Smooth muscle cell (in vitro differentiated cells): ENCODE results near the gene ATP8B4. TPM values are rescaled to one million over a fixed set of nuclear protein-coding genes. Genes with fewer than 3 reads are reported as not detected.
A peak's percentile ranks its signal among the peaks of the same experiment; 100 is the strongest.

Source experiments
- DNase-seq: peaks from one replicate; lab custom pipeline; 2025; ENCODE audit not compliant: unreplicated experiment; lab: John Stamatoyannopoulos, UW
- H2AFZ ChIP-seq: fragments of 200-600 bp; sonication (generic); 2 replicates; pipeline ENCODE4 v1.6.0; 2016; ENCODE audit warnings: antibody characterized with exemption, low read depth, mild to moderate bottlenecking
- H3F3A ChIP-seq: fragments of 200-600 bp; sonication (generic); 2 replicates; pipeline ENCODE4 v1.6.0; 2017; ENCODE audit warnings: antibody characterized with exemption, low read depth
- H3K27ac ChIP-seq: fragments of 200-600 bp; sonication (generic); 2 replicates; pipeline ENCODE4 v1.5.1; 2016; ENCODE audit warnings: low read depth, mild to moderate bottlenecking
- H3K27me3 ChIP-seq: fragments of 200-600 bp; sonication (generic); 2 replicates; pipeline ENCODE4 v1.6.1; 2016; ENCODE audit warnings: low read depth, mild to moderate bottlenecking
- H3K36me3 ChIP-seq: fragments of 200-600 bp; sonication (generic); 2 replicates; pipeline ENCODE4 v1.5.1; 2016; ENCODE audit warnings: low read depth
- H3K4me1 ChIP-seq: fragments of 200-600 bp; sonication (generic); 2 replicates; pipeline ENCODE4 v1.5.1; 2016; ENCODE audit warnings: low read depth
- H3K4me2 ChIP-seq: fragments of 200-600 bp; sonication (generic); 2 replicates; pipeline ENCODE4 v1.6.0; 2016; ENCODE audit warnings: mild to moderate bottlenecking
- H3K4me3 ChIP-seq: fragments of 200-600 bp; sonication (generic); 2 replicates; pipeline ENCODE4 v1.5.1; 2016; ENCODE audit warnings: mild to moderate bottlenecking
- H3K79me2 ChIP-seq: fragments of 200-600 bp; sonication (generic); 2 replicates; pipeline ENCODE4 v1.6.0; 2016; ENCODE audit warnings: low read depth, mild to moderate bottlenecking
- H3K9ac ChIP-seq: fragments of 200-600 bp; sonication (generic); 2 replicates; pipeline ENCODE4 v1.6.0; 2016; ENCODE audit warnings: low read depth
- H3K9me3 ChIP-seq: fragments of 200-600 bp; sonication (generic); replicated peaks from 2 replicates; pipeline ENCODE4 v1.5.1; 2016; ENCODE audit warnings: low read depth
- H4K20me1 ChIP-seq: fragments of 200-600 bp; sonication (generic); 2 replicates; pipeline ENCODE4 v1.6.0; 2016; ENCODE audit warnings: low read depth
- WGBS: methylation state at CpG from one replicate; pipeline ENCODE4 v1.1.7; 2016; ENCODE audit warnings: low lambda C conversion rate; 5-methylcytosine and 5-hydroxymethylcytosine counted together
- polyA plus RNA-seq: library from polyadenylated mRNA; unstranded; fragments of >200 nt; fragmentation: Nextera tagmentation; extraction: Ambion mirVana; gene quantifications from 2 replicates; pipeline ENCODE4 v1.2.1, GENCODE V29; 2016
- total RNA-seq: library from RNA; depleted of rRNA; stranded (reverse); fragments of >200 nt; gene quantifications from 2 replicates; pipeline ENCODE4 v1.2.3, GENCODE V29; 2014
- TF ChIP-seq, protein P1 (sequence below): fragments of 200-600 bp; sonication (generic); IDR thresholded peaks from 2 replicates; pipeline ENCODE4 v1.5.1; 2017; ENCODE audit warnings: borderline replicate concordance, mild to moderate bottlenecking, antibody characterized with exemption; ENCODE audit not compliant: insufficient read depth, poor library complexity, severe bottlenecking

ATP8B4 gene
- total and polyA plus RNA-seq, 2 experiments from 2014 or later, result 21.7 to 60.5 TPM

DNA sequence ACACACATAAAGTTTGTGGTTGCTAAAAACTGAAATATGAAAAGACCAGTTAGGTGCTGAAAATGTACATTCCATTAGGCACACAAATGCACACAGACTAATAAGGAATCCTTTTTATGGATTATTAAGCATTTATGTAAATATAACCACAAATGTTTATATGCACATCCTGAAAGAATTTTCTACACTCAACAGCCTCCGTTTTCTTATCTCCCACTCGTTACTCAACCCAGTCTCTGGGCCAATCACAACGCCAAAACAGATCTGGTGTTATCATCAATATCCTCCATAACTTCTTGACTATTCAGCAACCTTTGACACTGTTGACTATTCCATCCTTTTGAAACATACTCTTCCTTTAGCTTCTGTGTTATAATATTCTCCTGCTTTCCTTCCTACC lies 136.4 kb downstream of the ATP8B4 start:
- 7% methylated on average over 3 of the region's 3 CpGs for WGBS
- H3K4me3 ChIP-seq, result no peak overlapping the region
- H3K4me2 ChIP-seq, result no peak overlapping the region

DNA sequence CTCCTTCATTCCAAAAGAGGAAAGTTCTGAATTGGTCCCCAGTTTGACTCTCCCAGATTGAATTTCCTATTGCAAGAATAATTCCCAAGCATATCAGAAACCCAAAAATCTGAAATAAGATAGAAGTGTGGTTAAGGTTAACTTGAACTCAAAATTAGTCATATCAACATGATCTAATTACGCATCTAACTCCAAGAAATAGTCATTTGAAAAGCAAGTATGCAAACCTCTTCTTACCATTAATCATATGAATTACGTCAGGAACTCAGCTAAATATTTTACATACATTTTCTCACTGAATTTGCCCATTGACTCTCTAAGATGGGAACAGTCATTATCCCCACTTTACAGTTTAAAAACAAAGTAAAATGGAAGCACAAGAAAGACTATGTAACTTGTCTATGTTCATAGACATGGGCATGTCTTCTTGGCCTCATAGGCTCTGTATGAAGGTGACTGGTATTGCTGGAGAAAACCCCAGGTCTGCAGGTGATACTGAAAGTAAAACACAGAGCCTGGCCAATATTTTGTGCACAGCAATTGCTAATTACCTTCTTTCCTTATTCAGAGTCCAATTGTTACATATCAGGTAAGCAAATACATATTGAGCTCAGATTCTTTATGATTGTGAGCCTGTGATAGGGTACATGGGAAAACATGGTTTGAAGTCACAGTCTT lies 139.2 kb downstream of the ATP8B4 start:
- Histone ChIP-seq H3K9ac (no peak overlapping the region), H4K20me1 (no peaks in the 10 kb centered on the region), H3K4me1 (no peaks in the 10 kb centered on the region), H3F3A (no peaks in the 10 kb centered on the region), H2AFZ (no peak overlapping the region), H3K27me3 (no peaks in the 10 kb centered on the region), H3K4me3 (no peak overlapping the region), H3K9me3 (no peaks in the 10 kb centered on the region), H3K79me2 (no peaks in the 10 kb centered on the region), H3K4me2 (peak overlapping the region; percentile 31), H3K36me3 (no peaks in the 10 kb centered on the region), H3K27ac (peak overlapping the region; percentile 67)
- TF ChIP-seq, protein P1, sequence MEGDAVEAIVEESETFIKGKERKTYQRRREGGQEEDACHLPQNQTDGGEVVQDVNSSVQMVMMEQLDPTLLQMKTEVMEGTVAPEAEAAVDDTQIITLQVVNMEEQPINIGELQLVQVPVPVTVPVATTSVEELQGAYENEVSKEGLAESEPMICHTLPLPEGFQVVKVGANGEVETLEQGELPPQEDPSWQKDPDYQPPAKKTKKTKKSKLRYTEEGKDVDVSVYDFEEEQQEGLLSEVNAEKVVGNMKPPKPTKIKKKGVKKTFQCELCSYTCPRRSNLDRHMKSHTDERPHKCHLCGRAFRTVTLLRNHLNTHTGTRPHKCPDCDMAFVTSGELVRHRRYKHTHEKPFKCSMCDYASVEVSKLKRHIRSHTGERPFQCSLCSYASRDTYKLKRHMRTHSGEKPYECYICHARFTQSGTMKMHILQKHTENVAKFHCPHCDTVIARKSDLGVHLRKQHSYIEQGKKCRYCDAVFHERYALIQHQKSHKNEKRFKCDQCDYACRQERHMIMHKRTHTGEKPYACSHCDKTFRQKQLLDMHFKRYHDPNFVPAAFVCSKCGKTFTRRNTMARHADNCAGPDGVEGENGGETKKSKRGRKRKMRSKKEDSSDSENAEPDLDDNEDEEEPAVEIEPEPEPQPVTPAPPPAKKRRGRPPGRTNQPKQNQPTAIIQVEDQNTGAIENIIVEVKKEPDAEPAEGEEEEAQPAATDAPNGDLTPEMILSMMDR, result no peak
- 92% methylated on average over 2 of the region's 2 CpGs for WGBS
- no peak for DNase-seq

More for the DNA sequence above, 136.4 kb downstream of the ATP8B4 start:
- Histone ChIP-seq H3K27me3 (no peaks in the 10 kb centered on the region), H3K4me1 (peaks cover 5% of the 10 kb centered on the region), H3K79me2 (no peaks in the 10 kb centered on the region), H3K36me3 (no peaks in the 10 kb centered on the region), H3K27ac (peak overlapping the region; percentile 67), H3K9ac (no peak overlapping the region), H3F3A (peaks cover 2% of the 10 kb centered on the region), H4K20me1 (no peaks in the 10 kb centered on the region), H2AFZ (no peak overlapping the region), H3K9me3 (no peaks in the 10 kb centered on the region)
- no peak for DNase-seq
- TF ChIP-seq, protein P1, result no peak

DNA sequence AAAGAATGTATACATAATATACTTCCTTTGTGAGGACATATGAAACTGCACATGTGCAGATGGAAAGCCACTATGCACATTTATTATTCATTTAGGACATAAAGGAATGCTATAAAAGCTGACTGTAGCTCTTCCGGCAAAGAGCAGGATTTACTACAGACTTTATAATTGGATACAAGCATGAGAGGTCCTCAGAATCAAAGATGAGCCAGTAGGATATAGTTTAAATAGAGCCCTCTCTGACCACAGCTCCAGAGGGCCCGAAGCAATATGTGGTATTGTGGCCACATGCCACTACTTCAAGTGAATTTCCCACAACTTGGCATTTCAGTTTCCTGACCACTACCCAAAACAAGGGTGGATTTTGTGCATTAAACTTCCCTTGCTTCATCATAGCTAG lies 140.9 kb downstream of the ATP8B4 start:
- Histone ChIP-seq H3K4me3 (no peak overlapping the region), H3K9ac (no peak overlapping the region), H3K4me1 (no peaks in the 10 kb centered on the region), H4K20me1 (no peaks in the 10 kb centered on the region), H2AFZ (no peak overlapping the region), H3K36me3 (no peaks in the 10 kb centered on the region), H3K27ac (peak overlapping the region; percentile 36), H3F3A (no peaks in the 10 kb centered on the region), H3K79me2 (no peaks in the 10 kb centered on the region), H3K27me3 (no peaks in the 10 kb centered on the region), H3K9me3 (no peaks in the 10 kb centered on the region), H3K4me2 (peak overlapping the region; percentile 23)
- no peak for DNase-seq
- TF ChIP-seq, protein P1, result no peak
- WGBS, result 11% methylated on average over 2 of the region's 2 CpGs

DNA sequence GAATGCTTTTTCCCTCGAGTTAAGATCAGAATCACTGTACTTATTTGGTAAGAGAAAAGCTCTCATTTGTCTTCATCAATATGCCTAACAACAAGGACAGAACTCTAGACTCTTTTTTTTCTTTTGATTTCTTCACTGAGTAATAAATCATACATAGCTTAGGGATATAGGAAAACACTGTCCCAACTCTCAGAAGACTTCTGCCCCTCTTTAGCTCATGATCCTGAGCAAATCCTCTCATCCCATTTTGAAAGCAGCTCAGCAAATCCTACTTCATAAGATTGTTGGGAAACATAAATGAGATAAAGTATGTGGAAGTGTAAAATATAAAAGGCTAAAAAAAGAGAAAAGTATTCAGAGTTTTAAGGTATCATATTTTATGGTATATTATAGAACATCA lies 141.7 kb downstream of the ATP8B4 start:
- no peak overlapping the region for H2AFZ ChIP-seq
- H3K4me3 ChIP-seq, result no peak overlapping the region
- H3K27ac ChIP-seq, result peak overlapping the region; percentile 55
- H3K9ac ChIP-seq, result no peak overlapping the region
- 29% methylated on average over 1 of the region's 1 CpG for WGBS
- H3K36me3 ChIP-seq, result no peaks in the 10 kb centered on the region
- H3K4me1 ChIP-seq, result no peaks in the 10 kb centered on the region
- H3K79me2 ChIP-seq, result no peaks in the 10 kb centered on the region
- TF ChIP-seq, protein P1, result no peak
- DNase-seq, result no peak
- H3K9me3 ChIP-seq, result no peaks in the 10 kb centered on the region
- H4K20me1 ChIP-seq, result no peaks in the 10 kb centered on the region
- peak overlapping the region; percentile 26 for H3K4me2 ChIP-seq
- H3F3A ChIP-seq, result no peaks in the 10 kb centered on the region
- H3K27me3 ChIP-seq, result no peaks in the 10 kb centered on the region
